Measurements from ENCODE around the gene CACNG6.

DNA sequence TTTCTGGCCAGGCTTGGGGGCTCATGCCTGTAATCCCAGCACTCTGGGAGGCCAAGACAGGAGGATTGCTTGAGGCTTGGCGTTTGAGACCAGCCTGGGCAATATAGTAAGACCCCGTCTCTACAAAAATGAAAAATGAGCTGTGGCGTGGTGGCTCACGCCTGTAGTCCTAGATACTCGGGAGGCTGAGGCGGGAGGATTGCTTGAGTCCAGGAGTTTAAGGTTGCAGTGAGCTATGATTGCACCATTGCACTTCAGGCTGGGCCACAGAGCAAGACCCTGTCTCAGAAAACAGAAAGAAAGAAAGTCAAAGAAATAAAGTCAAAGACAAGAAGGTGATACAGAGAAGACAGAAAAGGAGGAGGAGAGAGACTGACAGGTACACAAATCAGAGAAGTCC, 2.5 kb upstream of the CACNG6 start:
- TF ChIP-seq POLR2A (IDR thresholded peaks at IDR 0.05; ENCODE audit: low read depth, low read length) (no peak), POLR2AphosphoS5 (IDR thresholded peaks at IDR 0.05; ENCODE audit: low read depth, low read length) (no peak)
